Mesenchymal stem cell (in vitro differentiated cells and primary cell): ENCODE data around the gene CAPRIN1.
A peak's percentile ranks its signal among the peaks of the same experiment; 100 is the strongest.

Source experiments
- DNase-seq: peaks from one replicate; pipeline ENCODE4 v3.0.0-alpha.2; 2013
- H2AFZ ChIP-seq: one replicate; pipeline ENCODE4 v1.6.1; 2013; ENCODE audit warnings: low read depth, mild to moderate bottlenecking, control low read depth, inconsistent platforms, low read length, moderate library complexity
- H2AK5ac ChIP-seq: 2 replicates; pipeline ENCODE4 v1.6.1; 2013; ENCODE audit warnings: low read length, moderate library complexity, mild to moderate bottlenecking, inconsistent platforms; ENCODE audit not compliant: severe bottlenecking
- H2BK120ac ChIP-seq: one replicate; pipeline ENCODE4 v1.6.1; 2013; ENCODE audit warnings: low read depth, mild to moderate bottlenecking, inconsistent platforms, low read length, moderate library complexity
- H2BK12ac ChIP-seq, 2 experiments: one replicate each; pipeline ENCODE4 v1.6.1; 2013; ENCODE audit warnings: inconsistent platforms in 2 of 2, low read length in 2 of 2, mild to moderate bottlenecking in 2 of 2, moderate library complexity in 2 of 2, control low read depth in 1 of 2
- H2BK15ac ChIP-seq: one replicate; pipeline ENCODE4 v1.6.1; 2013; ENCODE audit warnings: mild to moderate bottlenecking, low read depth, inconsistent platforms; ENCODE audit not compliant: poor library complexity, severe bottlenecking
- H2BK5ac ChIP-seq: 2 replicates; pipeline ENCODE4 v1.6.1; 2013; ENCODE audit warnings: low read depth, mild to moderate bottlenecking, low read length, control low read depth, inconsistent platforms; ENCODE audit not compliant: poor library complexity, severe bottlenecking
- H3K14ac ChIP-seq, 2 experiments: one replicate each; pipeline ENCODE4 v1.6.1; 2013; ENCODE audit warnings: inconsistent platforms in 2 of 2, low read length in 2 of 2, control low read depth in 1 of 2, mild to moderate bottlenecking in 1 of 2, moderate library complexity in 1 of 2
- H3K18ac ChIP-seq, 2 experiments: one replicate each; pipeline ENCODE4 v1.6.1; 2013; ENCODE audit warnings: inconsistent platforms in 2 of 2, low read length in 2 of 2, control low read depth in 1 of 2, low read depth in 1 of 2, mild to moderate bottlenecking in 1 of 2
- H3K23ac ChIP-seq, 2 experiments: one replicate each; pipeline ENCODE4 v1.6.1; 2013; ENCODE audit warnings: inconsistent platforms in 2 of 2, low read length in 2 of 2, mild to moderate bottlenecking in 2 of 2, moderate library complexity in 2 of 2, control low read depth in 1 of 2
- H3K27ac ChIP-seq: 2 replicates; pipeline ENCODE4 v1.5.1; 2013; ENCODE audit warnings: mild to moderate bottlenecking, moderate library complexity, low read length, control low read depth, inconsistent platforms; ENCODE audit not compliant: poor library complexity, severe bottlenecking
- H3K27me3 ChIP-seq, 2 experiments: 2 replicates each; pipeline versions ENCODE4 v1.6.1 to v1.7.0; 2013; ENCODE audit warnings: low read length in 2 of 2, mild to moderate bottlenecking in 2 of 2, moderate library complexity in 2 of 2, control low read depth in 1 of 2, inconsistent platforms in 1 of 2; ENCODE audit not compliant: control insufficient read depth in 1 of 2, insufficient read depth in 1 of 2
- H3K36me3 ChIP-seq, 2 experiments: 2 replicates each; pipeline versions ENCODE4 v1.6.1 to v1.7.0; 2013; ENCODE audit warnings: low read length in 2 of 2, control low read depth in 1 of 2, inconsistent platforms in 1 of 2, low read depth in 1 of 2, mild to moderate bottlenecking in 1 of 2; ENCODE audit not compliant: insufficient read depth in 2 of 2, control insufficient read depth in 1 of 2
- H3K4ac ChIP-seq, 2 experiments: one replicate each; pipeline ENCODE4 v1.6.1; 2013; ENCODE audit warnings: inconsistent platforms in 2 of 2, low read length in 2 of 2, mild to moderate bottlenecking in 2 of 2, moderate library complexity in 2 of 2, control low read depth in 1 of 2, low read depth in 1 of 2
- H3K4me1 ChIP-seq: 2 replicates; pipeline ENCODE4 v1.6.1; 2013; ENCODE audit warnings: low read depth, low read length, control low read depth; ENCODE audit not compliant: control insufficient read depth, insufficient read depth
- H3K4me2 ChIP-seq: 2 replicates; pipeline ENCODE4 v1.6.1; 2013; ENCODE audit warnings: low read length, mild to moderate bottlenecking, inconsistent platforms; ENCODE audit not compliant: poor library complexity, severe bottlenecking
- H3K4me3 ChIP-seq, 2 experiments: 2 replicates each; pipeline versions ENCODE4 v1.5.1 to v1.7.0; 2013; ENCODE audit warnings: low read length in 2 of 2, mild to moderate bottlenecking in 2 of 2, control low read depth in 1 of 2, low read depth in 1 of 2; ENCODE audit not compliant: insufficient read depth in 1 of 2
- H3K79me1 ChIP-seq: replicated peaks from 2 replicates; pipeline ENCODE4 v1.6.1; 2013; ENCODE audit warnings: mild to moderate bottlenecking, control low read depth, low read length, inconsistent platforms; ENCODE audit not compliant: poor library complexity, severe bottlenecking
- H3K9ac ChIP-seq: 2 replicates; pipeline ENCODE4 v1.7.0; 2013; ENCODE audit warnings: mild to moderate bottlenecking, low read length, moderate library complexity
- H3K9me3 ChIP-seq: 2 replicates; pipeline ENCODE4 v1.7.0; 2013; ENCODE audit warnings: mild to moderate bottlenecking, low read length; ENCODE audit not compliant: control insufficient read depth
- H4K8ac ChIP-seq: one replicate; pipeline ENCODE4 v1.6.1; 2013; ENCODE audit warnings: inconsistent platforms, mild to moderate bottlenecking, low read length, moderate library complexity
- H4K91ac ChIP-seq: one replicate; pipeline ENCODE4 v1.6.1; 2013; ENCODE audit warnings: mild to moderate bottlenecking, low read length, inconsistent platforms
- WGBS: methylation state at CpG from one replicate; pipeline ENCODE4 v1.1.7; 2013; ENCODE audit warnings: mixed read lengths; 5-methylcytosine and 5-hydroxymethylcytosine counted together

The CAPRIN1 gene

GRCh38 chr11:34037016-34037415, 14.5 kb upstream of the CAPRIN1 start:
- H2BK5ac ChIP-seq = no peak overlapping the region
- no peak overlapping the region for H3K27ac ChIP-seq
- no CpG with 5 or more reads among the region's 2 CpGs for WGBS
- H3K9me3 ChIP-seq = no peaks in the 10 kb centered on the region
- H4K8ac ChIP-seq = no peak overlapping the region
- no peak overlapping the region for H4K91ac ChIP-seq
- H3K18ac ChIP-seq = no peak overlapping the region
- no peaks in the 10 kb centered on the region for H3K27me3 ChIP-seq
- H2AK5ac ChIP-seq = no peak overlapping the region
- H3K4me2 ChIP-seq = no peak overlapping the region
- no peak overlapping the region for H3K14ac ChIP-seq
- no peaks in the 10 kb centered on the region for H3K36me3 ChIP-seq
- H2BK15ac ChIP-seq = no peak overlapping the region
- H3K4me3 ChIP-seq = no peak overlapping the region
- H2BK12ac ChIP-seq = no peak overlapping the region
- H2AFZ ChIP-seq = no peak overlapping the region
- H3K9ac ChIP-seq = no peak overlapping the region
- no peaks in the 10 kb centered on the region for H3K4me1 ChIP-seq
- DNase-seq = no peak
- no peak overlapping the region for H3K4ac ChIP-seq
- H2BK120ac ChIP-seq = no peak overlapping the region
- H3K79me1 ChIP-seq = no peaks in the 10 kb centered on the region
- H3K23ac ChIP-seq = no peak overlapping the region

- H2AFZ ChIP-seq = no peak overlapping the region
- H4K8ac ChIP-seq = no peak overlapping the region
- peaks cover 2% of the 10 kb centered on the region for H3K4me1 ChIP-seq
- H3K14ac ChIP-seq = no peak overlapping the region
- no peak overlapping the region for H2AK5ac ChIP-seq
- no peak overlapping the region for H2BK5ac ChIP-seq
- H3K4ac ChIP-seq = no peak overlapping the region
- H3K36me3 ChIP-seq = no peaks in the 10 kb centered on the region
- H3K27ac ChIP-seq = no peak overlapping the region
- DNase-seq = no peak
- H3K18ac ChIP-seq = no peak overlapping the region
- 98% methylated on average over 8 of the region's 11 CpGs for WGBS
- H3K4me3 ChIP-seq = no peak overlapping the region
- no peak overlapping the region for H2BK12ac ChIP-seq
- no peak overlapping the region for H3K4me2 ChIP-seq
- H3K79me1 ChIP-seq = no peaks in the 10 kb centered on the region
- H4K91ac ChIP-seq = no peak overlapping the region
- no peaks in the 10 kb centered on the region for H3K9me3 ChIP-seq
- no peaks in the 10 kb centered on the region for H3K27me3 ChIP-seq
- H3K9ac ChIP-seq = no peak overlapping the region
- no peak overlapping the region for H3K23ac ChIP-seq
- H2BK15ac ChIP-seq = no peak overlapping the region
- H2BK120ac ChIP-seq = no peak overlapping the region
Observed at GRCh38 chr11:34040571-34040970, 11.0 kb upstream of the CAPRIN1 start.

GRCh38 chr11:34044664-34045485, 6.7 kb upstream of the CAPRIN1 start:
- whole genome bisulfite sequencing = 60% methylated on average over 27 of the region's 27 CpGs
- Histone ChIP-seq H3K4ac (peak overlapping the region; percentile 18 to 82), H2BK5ac (no peak overlapping the region), H4K91ac (no peak overlapping the region), H2BK15ac (no peak overlapping the region), H3K4me2 (no peak overlapping the region), H3K27me3 (no peaks in the 10 kb centered on the region), H3K36me3 (no peaks in the 10 kb centered on the region), H3K9ac (peak overlapping the region; percentile 82), H3K4me3 (peak overlapping the region in 1 of 2 experiments; percentile 49), H3K27ac (peak overlapping the region; percentile 14), H3K4me1 (peaks cover 2% of the 10 kb centered on the region), H3K14ac (no peak overlapping the region), H3K23ac (no peak overlapping the region), H2AK5ac (no peak overlapping the region), H3K18ac (peak overlapping the region; percentile 0 to 68), H4K8ac (peak overlapping the region; percentile 89), H2BK12ac (no peak overlapping the region), H2AFZ (no peak overlapping the region), H2BK120ac (peak overlapping the region; percentile 19), H3K9me3 (no peaks in the 10 kb centered on the region), H3K79me1 (no peaks in the 10 kb centered on the region)
- DNase-seq = peak; percentile 89

- WGBS = 97% methylated on average over 2 of the region's 4 CpGs
- DNase-seq = no peak
Observed at GRCh38 chr11:34049028-34049427, 2.5 kb upstream of the CAPRIN1 start.

More at GRCh38 chr11:34049028-34049427, 2.5 kb upstream of the CAPRIN1 start:
- H3K4me3 ChIP-seq = no peak overlapping the region
- H3K14ac ChIP-seq = no peak overlapping the region
- no peak overlapping the region for H3K23ac ChIP-seq
- H2BK15ac ChIP-seq = no peak overlapping the region
- H3K4me1 ChIP-seq = peaks cover 2% of the 10 kb centered on the region
- no peak overlapping the region for H4K91ac ChIP-seq
- H4K8ac ChIP-seq = no peak overlapping the region
- no peak overlapping the region for H2BK12ac ChIP-seq
- H3K9me3 ChIP-seq = no peaks in the 10 kb centered on the region
- H2BK120ac ChIP-seq = no peak overlapping the region
- no peak overlapping the region for H2AK5ac ChIP-seq
- no peaks in the 10 kb centered on the region for H3K27me3 ChIP-seq
- H3K18ac ChIP-seq = no peak overlapping the region
- no peak overlapping the region for H3K4me2 ChIP-seq
- H2AFZ ChIP-seq = no peak overlapping the region
- H3K36me3 ChIP-seq = peaks cover 0 to 2% of the 10 kb centered on the region in 2 experiments
- H3K27ac ChIP-seq = no peak overlapping the region
- no peak overlapping the region for H3K4ac ChIP-seq
- no peaks in the 10 kb centered on the region for H3K79me1 ChIP-seq
- H2BK5ac ChIP-seq = no peak overlapping the region
- H3K9ac ChIP-seq = no peak overlapping the region
